OCI-LY1 (cell line): ENCODE data around the gene GLG1.
"Not testable (repeated sequence)": the region's sequence is repeated elsewhere in the genome, so short reads cannot be mapped to it uniquely, and the experiment has no call there.

ENCODE experiments used
- CTCF ChIP-seq: fragments of 200-600 bp; sonication (generic), shearing (Covaris generic); IDR thresholded peaks from 2 replicates; pipeline ENCODE4 v1.5.1; 2017; ENCODE audit warnings: mild to moderate bottlenecking, antibody characterized with exemption, low read length, moderate library complexity, mixed read lengths
- EZH2 ChIP-seq: fragments of 200-600 bp; sonication (generic), shearing (Covaris generic); IDR thresholded peaks from 2 replicates; pipeline ENCODE4 v1.8.0; 2017; ENCODE audit warnings: borderline replicate concordance, mixed run types, mild to moderate bottlenecking, antibody characterized with exemption, low read length, moderate library complexity, mixed read lengths

- TF ChIP-seq CTCF, EZH2: not testable (repeated sequence)
Measured at GRCh38 chr16:74534650-74535049, 72.3 kb downstream of the GLG1 start.
